Measurements from ENCODE around the gene RABEP1. TPM values are rescaled to one million over a fixed set of nuclear protein-coding genes. Genes with fewer than 3 reads are reported as not detected.

RABEP1 gene
- total and polyA plus RNA-seq, 2 experiments from 2014 or later = 31.0 to 47.9 TPM

- TF ChIP-seq EZH2phosphoT487 (IDR thresholded peaks at IDR 0.05; ENCODE audit: low read depth, severe bottlenecking, unreplicated experiment) = no peak
- TF ChIP-seq EZH2 (IDR thresholded peaks at IDR 0.05; ENCODE audit: borderline replicate concordance) = no peak
- no peak for TF ChIP-seq CTCF (IDR thresholded peaks at IDR 0.05; ENCODE audit: poor library complexity)
- WGBS (ENCODE audit: low lambda C conversion rate, missing lambda C conversion rate) = 100% methylated on average over 4 of the region's 4 CpGs
- H3K79me2 ChIP-seq = peaks cover 25% of the 10 kb centered on the region
These were observed 43.8 kb downstream of the RABEP1 start for GRCh38 chr17:5325851-5326250.

GRCh38 chr17:5329784-5330557 is 47.9 kb downstream of the RABEP1 start:
- DNase-seq (ENCODE audit: low spot score) = no peak
- no peaks in the 10 kb centered on the region for H3K36me3 ChIP-seq (replicated peaks; ENCODE audit: insufficient read depth, low read depth)
- 84% methylated on average over 2 of the region's 2 CpGs for WGBS (ENCODE audit: low lambda C conversion rate, missing lambda C conversion rate)
- no peaks in the 10 kb centered on the region for H3K4me1 ChIP-seq (ENCODE audit: insufficient read depth)
- no peak for TF ChIP-seq EZH2phosphoT487 (IDR thresholded peaks at IDR 0.05; ENCODE audit: low read depth, severe bottlenecking, unreplicated experiment)
- TF ChIP-seq CTCF (IDR thresholded peaks at IDR 0.05; ENCODE audit: poor library complexity) = no peak
- no peak overlapping the region for H2AFZ ChIP-seq
- no peaks in the 10 kb centered on the region for H3K9me3 ChIP-seq (ENCODE audit: low read depth)
- H4K20me1 ChIP-seq (ENCODE audit: insufficient read depth, poor library complexity, severe bottlenecking) = peaks cover 4% of the 10 kb centered on the region
- no peak overlapping the region for H3K4me2 ChIP-seq
- peaks cover 14% of the 10 kb centered on the region for H3K79me2 ChIP-seq
- no peaks in the 10 kb centered on the region for H3K9me2 ChIP-seq (replicated peaks; ENCODE audit: insufficient read depth)
- H3K4me3 ChIP-seq = no peak overlapping the region
- H3K27me3 ChIP-seq = no peaks in the 10 kb centered on the region
- H3K27ac ChIP-seq = no peak overlapping the region

More at GRCh38 chr17:5325851-5326250, 43.8 kb downstream of the RABEP1 start:
- Histone ChIP-seq H3K36me3 (replicated peaks; ENCODE audit: insufficient read depth, low read depth) (no peaks in the 10 kb centered on the region), H3K4me3 (no peak overlapping the region), H3K27me3 (no peaks in the 10 kb centered on the region), H2AFZ (no peak overlapping the region), H3K9me2 (replicated peaks; ENCODE audit: insufficient read depth) (no peaks in the 10 kb centered on the region), H4K20me1 (ENCODE audit: insufficient read depth, poor library complexity, severe bottlenecking) (peaks cover 4% of the 10 kb centered on the region), H3K27ac (no peak overlapping the region), H3K9me3 (ENCODE audit: low read depth) (no peaks in the 10 kb centered on the region), H3K4me2 (no peak overlapping the region), H3K4me1 (ENCODE audit: insufficient read depth) (no peaks in the 10 kb centered on the region)
- DNase-seq (ENCODE audit: low spot score) = no peak

GRCh38 chr17:5330981-5331380 is 48.9 kb downstream of the RABEP1 start:
- no peaks in the 10 kb centered on the region for H3K9me3 ChIP-seq (ENCODE audit: low read depth)
- TF ChIP-seq EZH2 (IDR thresholded peaks at IDR 0.05; ENCODE audit: borderline replicate concordance) (no peak), CTCF (IDR thresholded peaks at IDR 0.05; ENCODE audit: poor library complexity) (no peak), EZH2phosphoT487 (IDR thresholded peaks at IDR 0.05; ENCODE audit: low read depth, severe bottlenecking, unreplicated experiment) (no peak)
- H4K20me1 ChIP-seq (ENCODE audit: insufficient read depth, poor library complexity, severe bottlenecking) = peaks cover 4% of the 10 kb centered on the region
- H3K4me2 ChIP-seq = no peak overlapping the region
- H3K79me2 ChIP-seq = peaks cover 6% of the 10 kb centered on the region
- H3K27ac ChIP-seq = no peak overlapping the region
- no peaks in the 10 kb centered on the region for H3K27me3 ChIP-seq
- no peak for DNase-seq (ENCODE audit: low spot score)
- H2AFZ ChIP-seq = no peak overlapping the region
- H3K36me3 ChIP-seq (replicated peaks; ENCODE audit: insufficient read depth, low read depth) = no peaks in the 10 kb centered on the region
- H3K4me1 ChIP-seq (ENCODE audit: insufficient read depth) = no peaks in the 10 kb centered on the region
- H3K9me2 ChIP-seq (replicated peaks; ENCODE audit: insufficient read depth) = no peaks in the 10 kb centered on the region
- H3K4me3 ChIP-seq = no peak overlapping the region
- WGBS (ENCODE audit: low lambda C conversion rate, missing lambda C conversion rate) = 93% methylated on average over 2 of the region's 2 CpGs
